Myocyte (in vitro differentiated cells): ENCODE measurements around the gene SAXO1. TPM values are rescaled to one million over a fixed set of nuclear protein-coding genes. Genes with fewer than 3 reads are reported as not detected.
A peak's percentile ranks its signal among the peaks of the same experiment; 100 is the strongest.
"Not testable (repeated sequence)": the region's sequence is repeated elsewhere in the genome, so short reads cannot be mapped to it uniquely, and the experiment has no call there.

Experiments used
- DNase-seq: peaks from one replicate; pipeline ENCODE4 v3.0.0-alpha.2; 2012; ENCODE audit warnings: low read depth
- total RNA-seq: library from RNA; depleted of rRNA; stranded (reverse); fragments of >200 nt; gene quantifications from 2 replicates; pipeline ENCODE4 v1.2.3, GENCODE V29; 2014

The SAXO1 gene
- total RNA-seq, 1 donor from 2014 or later, result not detected

DNA sequence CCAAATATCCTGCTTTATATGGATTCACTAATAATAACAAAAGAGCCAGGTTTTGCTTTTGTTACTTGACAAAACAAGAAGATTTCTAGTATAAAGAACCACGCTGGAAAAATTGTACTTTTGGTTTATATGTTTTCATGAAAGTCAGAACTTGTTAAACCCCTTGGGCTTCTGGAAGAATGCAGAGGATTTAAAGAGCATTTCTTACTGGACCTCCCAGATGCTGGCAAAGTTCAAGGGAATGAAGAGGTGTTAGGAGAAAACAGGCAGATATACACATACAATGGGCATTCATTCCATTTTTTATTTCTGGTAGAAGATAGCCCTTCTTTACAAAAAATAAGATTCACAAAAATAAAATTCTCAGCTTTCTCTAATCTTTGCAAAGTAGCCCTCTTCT lies 61.1 kb downstream of the SAXO1 start:
- DNase-seq, result no peak

DNA sequence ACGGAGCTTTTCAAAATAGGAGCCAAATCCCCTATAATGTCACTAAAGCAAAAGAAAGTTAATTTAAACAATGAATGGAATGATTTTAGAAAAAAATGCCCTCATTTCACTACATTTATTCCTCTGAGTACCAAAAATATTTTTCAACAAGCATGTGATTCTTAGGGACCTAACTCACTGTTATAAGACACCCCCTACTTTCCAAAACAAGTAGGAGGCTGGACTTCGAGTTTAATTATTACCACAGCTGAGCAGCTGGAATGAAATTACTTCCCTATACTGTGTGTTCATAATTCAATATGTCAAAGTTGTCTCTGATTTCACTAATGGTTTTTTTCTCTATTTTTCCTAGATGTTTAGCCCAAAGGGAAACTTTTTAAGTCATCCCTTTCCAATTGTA lies 61.6 kb downstream of the SAXO1 start:
- DNase-seq, result no peak

GRCh38 chr9:18970393-18970792 lies 62.6 kb downstream of the SAXO1 start:
- DNase-seq, result no peak

DNA sequence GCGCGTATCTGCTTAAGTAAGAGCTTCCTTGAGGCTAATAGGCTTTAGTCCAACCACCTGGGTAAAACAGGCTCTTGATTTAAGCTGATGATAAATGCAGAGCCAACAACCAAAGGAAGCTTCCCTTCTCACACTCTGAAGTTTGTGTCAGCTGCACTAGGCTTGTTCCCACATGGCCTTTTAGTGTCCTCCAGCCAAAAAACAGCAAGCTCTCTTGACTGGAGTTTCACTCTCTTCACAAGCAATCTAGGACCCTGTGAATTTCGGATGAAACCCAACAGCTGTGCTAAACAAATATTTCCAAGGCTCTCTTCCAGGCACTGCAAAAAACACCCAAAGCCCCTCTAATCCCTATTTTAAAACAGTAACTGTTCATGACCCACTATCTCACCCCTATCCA lies 63.9 kb downstream of the SAXO1 start:
- peak; percentile 22 for DNase-seq

- no peak for DNase-seq
Observed at GRCh38 chr9:18955626-18956025, 77.4 kb downstream of the SAXO1 start.

GRCh38 chr9:18951936-18952335 lies 81.1 kb downstream of the SAXO1 start:
- no peak for DNase-seq

DNA sequence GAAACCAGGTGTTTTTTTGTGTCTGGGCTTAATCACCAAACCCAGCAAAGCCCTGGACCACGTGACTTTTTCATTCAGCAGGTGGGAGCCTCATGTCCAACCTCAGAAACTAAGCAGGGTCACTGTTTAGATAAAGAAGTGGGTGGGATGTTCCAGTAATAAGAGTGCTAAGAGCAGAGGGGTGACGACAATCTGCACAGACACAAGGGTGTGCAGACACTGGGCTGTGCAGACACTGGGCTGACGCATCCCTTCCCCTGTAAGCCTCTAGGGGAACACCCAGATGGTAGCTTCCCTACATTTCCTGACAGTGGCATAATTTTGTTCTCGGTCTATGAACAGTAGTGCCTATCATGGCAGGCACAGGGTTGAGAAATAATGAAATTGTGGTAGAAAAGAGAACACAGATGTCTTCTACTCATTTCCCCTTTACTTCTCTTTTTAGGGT lies 85.1 kb downstream of the SAXO1 start:
- no peak for DNase-seq

DNA sequence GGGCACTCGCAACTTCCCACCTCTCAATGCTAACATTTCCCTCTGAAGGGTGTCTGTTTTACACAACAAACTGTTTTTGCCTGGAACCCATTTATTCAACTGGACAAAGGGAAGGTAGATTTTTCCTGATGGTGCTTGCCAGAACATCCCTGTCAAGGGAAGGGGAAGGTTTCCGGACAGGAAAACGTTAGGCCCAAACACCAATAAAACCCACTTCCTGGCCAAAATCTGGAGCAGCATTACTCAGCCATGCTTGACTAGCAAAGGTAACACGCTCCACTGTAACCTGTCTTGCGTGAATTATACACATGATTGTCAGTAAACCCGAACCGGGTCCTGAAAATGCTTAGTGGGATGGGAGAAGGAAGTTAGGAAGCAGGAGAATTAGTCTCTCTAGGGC lies 90.2 kb downstream of the SAXO1 start:
- DNase-seq, result no peak

DNA sequence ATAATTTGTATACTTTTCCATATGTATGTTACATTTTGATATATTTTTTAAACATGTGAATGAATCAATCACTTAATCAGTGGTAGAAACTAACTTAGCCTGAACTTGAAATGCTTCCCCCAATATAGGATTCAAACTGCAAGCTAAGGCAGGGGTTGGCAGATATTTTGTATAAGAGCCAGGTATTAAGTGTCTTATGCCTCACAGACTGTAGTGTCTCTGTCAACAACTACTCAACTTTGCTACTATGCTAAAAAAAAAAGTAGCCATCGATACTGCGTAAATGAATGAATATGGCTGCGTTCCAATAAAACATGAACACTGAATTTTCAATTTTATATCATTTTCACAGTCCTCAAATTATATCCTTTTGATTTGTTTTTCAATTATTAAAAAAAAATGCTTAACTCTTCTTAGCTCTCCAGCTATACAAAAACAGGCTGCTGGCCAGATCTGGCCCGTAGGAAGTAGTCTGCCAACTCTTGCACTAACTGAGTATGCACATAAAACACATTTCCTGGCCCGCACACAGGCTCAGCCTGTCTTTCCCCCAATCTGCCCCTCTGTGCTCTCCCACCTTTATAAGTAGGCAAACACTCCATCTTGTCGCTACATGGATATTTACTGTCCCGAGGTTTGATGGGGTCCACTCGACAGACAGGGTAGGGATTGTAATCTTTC lies 91.8 kb downstream of the SAXO1 start:
- DNase-seq, result no peak

- no peak for DNase-seq
Observed at GRCh38 chr9:18939943-18940342, 93.1 kb downstream of the SAXO1 start.

DNA sequence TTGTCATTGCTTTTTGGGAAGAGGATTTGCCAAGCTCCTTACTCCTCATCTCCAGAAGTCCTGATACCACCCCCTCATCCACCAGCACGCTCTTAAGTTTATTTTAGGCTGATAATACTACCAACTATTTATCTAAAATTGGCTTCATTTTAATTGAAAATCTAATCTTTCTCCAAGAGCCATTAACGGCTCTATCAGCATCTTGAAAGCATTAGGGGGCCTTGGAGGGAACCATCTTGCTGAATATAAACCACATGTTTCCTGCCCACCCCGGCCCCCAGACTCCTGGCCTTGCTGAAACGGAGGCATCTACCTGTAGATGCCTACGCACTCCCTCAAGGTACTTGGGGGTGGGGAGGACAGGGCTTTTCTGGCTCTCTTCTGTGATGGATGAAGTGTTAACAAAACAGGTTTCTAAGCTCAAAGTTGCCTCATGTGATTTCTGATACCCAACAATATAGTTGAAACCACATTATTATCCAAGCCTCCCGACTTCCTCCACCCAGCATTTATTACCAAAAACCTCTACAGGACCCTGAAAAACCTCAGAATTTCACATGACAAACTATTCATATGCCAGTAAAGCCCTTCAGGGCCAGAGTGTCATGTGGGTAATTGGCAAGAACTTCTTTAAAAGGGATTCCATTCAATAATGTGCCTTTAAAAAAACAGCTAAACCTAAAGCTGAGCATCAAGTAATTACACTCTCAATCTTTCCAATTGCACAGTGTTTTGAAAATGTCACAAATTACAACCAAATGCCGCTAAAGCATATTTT lies 96.7 kb downstream of the SAXO1 start:
- no peak for DNase-seq

- no peak for DNase-seq
Observed at GRCh38 chr9:18935541-18935940, 97.5 kb downstream of the SAXO1 start.

DNA sequence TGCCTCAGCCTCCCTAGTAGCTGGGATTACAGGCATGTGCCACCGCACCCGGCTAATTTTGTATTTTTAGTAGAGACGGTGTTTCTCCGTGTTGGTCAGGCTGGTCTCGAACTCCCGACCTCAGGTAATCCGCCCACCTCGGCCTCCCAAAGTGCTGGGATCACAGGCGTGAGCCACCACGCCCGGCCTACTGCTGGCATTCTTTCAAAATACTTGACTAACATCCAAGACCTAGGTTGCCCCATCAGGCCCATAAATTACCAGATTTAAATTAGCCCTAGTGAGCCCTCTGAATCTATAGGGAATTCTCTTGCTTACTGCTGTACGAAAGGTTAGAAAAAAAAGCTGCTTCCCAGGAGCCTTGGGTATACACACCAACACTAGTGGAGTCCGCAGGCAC lies 102.4 kb downstream of the SAXO1 start:
- not testable (repeated sequence) for DNase-seq

DNA sequence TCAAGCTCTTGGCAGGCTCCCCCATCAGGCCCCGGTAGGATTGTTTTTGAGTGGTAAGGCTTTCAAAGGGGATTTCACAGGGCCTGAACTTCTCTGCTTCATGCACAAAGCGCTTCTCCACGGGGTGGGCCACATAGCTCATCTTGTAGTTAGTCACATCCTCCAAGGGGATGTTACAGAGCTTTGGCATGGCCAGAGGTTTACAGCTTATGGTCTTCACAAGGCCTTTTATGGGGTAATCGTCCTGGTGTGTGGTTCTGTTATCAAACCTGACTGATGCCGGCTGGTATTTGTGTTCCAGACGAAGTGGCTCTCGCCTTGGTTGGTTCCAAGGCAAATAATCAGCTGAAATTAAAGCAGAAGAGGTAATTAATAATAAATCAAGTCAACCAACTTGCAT lies 104.3 kb downstream of the SAXO1 start:
- no peak for DNase-seq

- DNase-seq, result no peak
Observed at GRCh38 chr9:18926513-18926912, 106.5 kb downstream of the SAXO1 start.

- no peak for DNase-seq
Observed at GRCh38 chr9:18925880-18926279, 107.1 kb downstream of the SAXO1 start.

DNA sequence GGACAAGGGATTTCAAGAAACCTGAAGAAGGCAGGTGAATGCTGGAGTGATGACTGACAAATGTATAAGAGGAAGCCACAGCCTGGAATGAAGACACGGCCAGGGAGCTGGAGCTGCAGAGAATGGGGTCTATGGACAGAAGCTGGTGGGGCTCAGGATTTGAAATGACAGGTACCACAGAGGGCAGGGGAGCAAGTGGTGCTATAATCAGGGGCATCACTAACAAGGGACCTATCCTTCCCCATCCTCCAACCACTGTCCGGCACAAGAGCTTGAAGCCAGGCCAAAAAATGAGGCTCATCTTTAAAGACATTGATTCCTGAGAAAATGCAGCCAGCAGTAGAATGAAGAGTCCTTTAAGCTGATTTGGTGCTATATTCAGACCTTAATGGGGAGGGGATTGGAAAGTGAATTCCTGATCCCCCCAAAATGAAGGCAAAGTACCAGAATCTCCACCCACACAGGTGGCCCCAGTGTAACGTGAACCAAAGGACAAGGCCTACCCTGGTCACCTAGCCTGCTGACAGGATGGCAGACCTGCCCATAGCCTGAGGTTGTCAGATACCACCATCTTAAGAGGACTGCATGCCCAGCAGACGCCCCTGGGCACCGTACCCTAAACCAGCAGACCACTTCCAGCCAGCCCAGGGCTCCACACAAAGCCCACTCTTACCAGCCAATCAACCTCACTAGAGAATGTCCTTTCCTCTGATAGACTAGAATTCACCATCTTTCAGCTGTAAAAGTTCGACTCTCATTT lies 109.2 kb downstream of the SAXO1 start:
- no peak for DNase-seq

GRCh38 chr9:18923167-18923566 lies 109.8 kb downstream of the SAXO1 start:
- DNase-seq, result no peak

DNA sequence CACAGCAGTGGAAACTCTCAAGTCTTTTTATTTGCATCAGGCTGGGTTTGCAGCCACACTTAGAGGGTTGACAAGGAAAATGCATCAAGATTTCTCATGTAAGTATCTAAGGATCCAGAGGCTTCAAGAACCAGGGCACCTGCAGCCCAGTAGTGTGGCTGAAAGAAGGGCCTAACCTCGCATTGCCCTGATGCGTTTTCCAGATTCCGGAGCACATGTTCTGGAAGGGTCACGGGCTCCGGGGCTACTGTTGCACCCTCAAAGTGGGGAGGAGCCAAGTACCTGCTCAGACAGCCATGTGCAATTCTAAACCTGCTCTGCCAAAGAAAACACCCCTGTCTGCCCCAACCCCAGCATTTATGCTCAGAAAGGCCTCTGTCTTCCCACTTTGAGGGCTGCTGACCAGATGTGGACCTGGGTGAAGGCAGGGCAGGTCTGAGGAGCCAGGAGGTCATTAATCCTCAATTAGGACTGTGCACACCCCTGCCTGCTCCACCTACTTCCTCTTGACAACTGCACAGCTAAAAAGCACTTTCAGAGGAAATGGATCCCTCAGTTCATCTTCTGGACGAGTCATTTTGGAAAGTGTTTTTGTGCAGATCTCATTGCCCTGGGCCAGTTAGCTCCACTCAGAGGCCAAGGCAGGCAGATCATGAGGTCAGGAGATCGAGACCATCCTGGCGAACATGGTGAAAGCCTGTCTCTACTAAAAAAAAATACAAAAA lies 110.7 kb downstream of the SAXO1 start:
- no peak for DNase-seq

GRCh38 chr9:18921366-18922075 lies 111.5 kb downstream of the SAXO1 start:
- peak; percentile 39 for DNase-seq
